Left lobe of liver (tissue), 2 donors: ENCODE results near the gene RAB3C. TPM values are rescaled to one million over a fixed set of nuclear protein-coding genes. Genes with fewer than 3 reads are reported as not detected.
A peak's percentile ranks its signal among the peaks of the same experiment; 100 is the strongest.

Experiments used
- ATAC-seq: fragments of 200-7000 bp; cut with Tn5 transposase; one replicate; pipeline ENCODE4 v1.9.1; 2020; ENCODE audit warnings: mild to moderate bottlenecking, moderate library complexity
- DNase-seq: peaks from one replicate; pipeline ENCODE4 v3.0.0-alpha.2; 2020; ENCODE audit warnings: low spot score
- total RNA-seq: library from RNA; stranded (reverse); gene quantifications from one replicate; pipeline ENCODE4 v1.2.1, GENCODE V29; 2021
- donor health status: DM: no; HTN: no; CAD: no; lungs with moderate emphysema.
- donor health status: DM: no; HTN: yes; CAD: no.

The RAB3C gene
- total RNA-seq, 1 donor from 2014 or later, result 0.38 TPM

DNA sequence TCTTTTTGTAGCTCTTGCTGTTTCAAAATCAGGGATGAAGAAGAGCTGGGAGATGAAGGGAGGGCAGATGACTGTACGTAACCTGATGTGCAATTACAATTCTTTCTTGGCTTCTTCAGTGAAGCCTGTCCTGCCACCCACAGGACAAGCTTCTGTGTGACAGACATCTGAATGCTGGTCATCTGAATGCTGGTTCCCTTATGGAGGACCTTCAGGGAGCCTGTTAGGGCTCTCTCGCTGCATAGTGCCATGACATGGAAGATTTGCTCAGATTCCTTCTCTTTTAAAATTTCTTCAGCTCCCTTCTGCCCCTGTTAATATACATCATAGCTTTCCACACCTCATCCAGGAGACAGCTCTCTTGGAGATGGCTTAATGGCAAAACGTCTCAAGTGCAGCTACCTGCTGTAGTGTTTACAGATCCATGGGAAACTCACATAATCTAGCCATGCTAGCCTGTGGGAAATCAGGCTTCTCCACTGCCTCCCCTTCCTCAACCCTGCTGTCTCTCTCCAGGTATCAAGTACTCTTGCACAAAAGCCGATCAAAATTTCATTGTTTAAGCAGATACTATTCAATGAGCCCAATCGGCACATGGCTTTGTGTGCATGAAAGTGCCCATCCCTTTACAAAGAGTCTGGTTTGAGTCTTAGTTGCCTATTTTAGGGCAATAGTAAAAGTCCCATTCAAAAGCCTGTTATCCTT, 134.6 kb downstream of the RAB3C start:
- DNase-seq (no peak), ATAC-seq (peak; percentile 95)

DNA sequence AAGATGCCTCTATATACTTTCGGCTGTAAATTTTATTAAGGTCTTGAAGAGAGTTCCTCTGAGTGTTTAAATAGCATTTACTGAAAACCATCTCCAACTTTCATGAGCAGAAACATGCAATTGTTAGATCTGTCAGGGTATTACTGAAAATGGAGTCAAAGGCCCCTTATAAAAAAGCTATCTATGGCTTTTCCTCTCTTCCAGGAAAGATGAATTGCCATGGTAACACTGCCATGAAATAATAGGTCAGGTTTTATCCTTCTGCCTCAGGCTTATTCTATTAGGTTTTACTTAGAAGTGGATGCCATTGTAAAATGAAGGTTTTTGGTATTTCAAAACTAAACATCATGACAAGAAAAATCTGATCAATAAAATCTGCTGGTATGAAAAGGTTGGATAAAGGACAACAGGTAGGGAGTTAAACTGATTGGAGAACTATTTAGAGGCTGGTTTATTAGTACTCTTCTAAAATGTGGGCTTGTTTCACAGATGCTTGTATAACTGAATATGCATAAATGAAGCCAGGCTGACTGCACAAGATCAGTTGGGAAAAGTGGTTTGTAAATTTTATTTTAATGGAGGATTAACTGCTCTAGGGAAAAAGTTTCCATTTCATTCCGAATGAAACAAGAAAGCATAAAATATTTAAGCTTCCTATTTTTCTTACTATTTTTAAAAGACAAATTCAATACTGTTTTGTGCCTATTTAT, 135.5 kb downstream of the RAB3C start:
- no peak for ATAC-seq
- no peak for DNase-seq

DNA sequence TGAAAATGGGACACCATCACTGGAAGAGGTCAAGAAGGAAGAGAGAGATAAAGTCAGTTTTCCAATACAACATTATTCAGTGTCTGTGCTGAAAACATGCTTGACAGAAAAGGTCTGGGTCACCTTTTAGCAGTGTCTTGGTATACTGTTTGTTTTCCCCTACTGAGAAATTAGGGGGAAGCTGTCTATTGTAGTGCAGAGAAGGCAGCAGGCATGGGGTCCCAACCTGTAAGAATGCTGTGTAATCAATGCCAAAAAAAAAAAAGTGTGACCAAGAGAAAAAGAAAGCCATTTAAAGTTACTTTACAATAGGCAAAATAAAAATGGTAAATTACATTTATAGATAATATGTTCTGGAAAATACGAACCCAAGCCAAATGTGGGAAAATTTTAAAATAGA, 139.3 kb downstream of the RAB3C start:
- ATAC-seq (no peak), DNase-seq (no peak)

DNA sequence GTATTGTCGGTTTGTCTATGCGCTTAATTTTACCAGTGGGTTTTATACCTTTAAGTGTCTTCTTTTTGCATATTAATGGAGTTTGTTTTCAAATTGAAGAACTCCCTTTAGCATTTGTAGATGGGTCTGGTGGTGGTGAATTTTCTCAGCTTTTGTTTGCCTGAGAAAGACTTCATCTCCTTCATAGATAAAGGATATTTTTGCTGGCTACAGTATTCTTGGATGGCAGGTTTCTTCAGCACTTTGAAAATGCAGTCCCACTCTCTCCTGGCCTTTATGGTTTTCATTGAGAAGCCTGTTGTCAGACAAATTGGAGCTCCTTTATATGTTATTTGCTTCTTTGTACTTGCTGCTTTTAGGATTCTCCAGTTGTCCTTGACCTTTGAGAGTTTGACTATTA, 142.1 kb downstream of the RAB3C start:
- ATAC-seq (no peak), DNase-seq (no peak)

DNA sequence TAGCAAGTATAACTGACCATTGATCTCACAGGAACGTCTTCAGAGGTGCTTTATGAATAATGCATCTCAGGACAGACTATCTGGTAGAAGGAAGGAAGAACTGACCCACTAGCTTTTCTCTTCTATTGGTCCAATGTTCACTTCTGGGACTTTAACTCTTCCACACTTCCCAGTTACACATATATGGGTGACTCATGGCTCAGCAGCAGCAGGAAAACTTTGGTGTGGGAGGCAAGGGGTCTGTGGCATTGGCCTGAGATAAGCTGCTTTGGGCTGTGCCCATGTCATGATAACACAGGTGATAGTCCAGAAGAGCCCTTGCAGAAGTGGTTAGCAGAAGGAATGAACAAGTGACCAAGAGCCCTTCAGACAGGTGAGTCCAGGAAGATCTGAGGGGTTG, 148.8 kb downstream of the RAB3C start:
- ATAC-seq, result no peak
- no peak for DNase-seq

DNA sequence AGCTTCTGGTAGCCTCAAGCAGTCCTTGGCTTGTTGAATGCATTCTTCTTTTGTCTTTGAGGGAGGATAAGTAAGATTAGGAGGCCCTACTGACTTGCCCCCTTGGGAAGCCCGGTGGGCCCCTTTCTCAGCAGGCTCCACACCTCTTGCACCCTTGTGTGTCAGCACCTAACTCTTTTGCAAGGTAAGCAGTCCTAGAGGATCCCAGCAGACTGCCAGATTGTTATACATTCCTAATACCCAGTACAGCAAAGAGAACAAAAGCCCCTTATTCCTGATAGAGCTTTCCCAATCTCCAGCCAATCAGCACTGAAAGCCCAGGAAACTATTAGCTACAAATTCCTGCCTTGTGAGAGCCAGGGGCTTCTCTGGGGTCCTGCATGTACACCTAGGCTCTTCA, 152.8 kb downstream of the RAB3C start:
- ATAC-seq (no peak), DNase-seq (no peak)

GRCh38 chr5:58736214-58736613, 153.3 kb downstream of the RAB3C start:
- no peak for ATAC-seq
- DNase-seq, result no peak

DNA sequence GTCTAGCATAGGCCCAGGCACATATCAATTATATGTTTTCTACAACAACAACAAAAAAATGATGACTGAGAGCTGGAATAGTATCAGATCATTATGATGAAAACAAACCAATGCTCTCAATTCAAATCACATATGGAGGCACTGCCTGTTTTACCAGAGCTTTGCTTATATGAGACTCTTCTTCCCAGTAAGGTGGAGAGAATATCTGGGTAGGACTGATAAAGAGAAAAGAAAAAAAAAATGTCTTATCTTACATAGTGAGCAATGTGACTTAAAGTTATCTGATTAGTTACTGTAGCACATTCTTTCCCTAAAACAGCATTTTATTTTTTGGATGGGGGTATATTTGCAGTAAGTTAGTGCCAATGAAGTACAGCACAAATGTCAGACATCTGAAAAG, 154.8 kb downstream of the RAB3C start:
- DNase-seq (no peak), ATAC-seq (no peak)

- peak; percentile 86 for ATAC-seq
- no peak for DNase-seq
These were observed 155.5 kb downstream of the RAB3C start for GRCh38 chr5:58738336-58738735.

DNA sequence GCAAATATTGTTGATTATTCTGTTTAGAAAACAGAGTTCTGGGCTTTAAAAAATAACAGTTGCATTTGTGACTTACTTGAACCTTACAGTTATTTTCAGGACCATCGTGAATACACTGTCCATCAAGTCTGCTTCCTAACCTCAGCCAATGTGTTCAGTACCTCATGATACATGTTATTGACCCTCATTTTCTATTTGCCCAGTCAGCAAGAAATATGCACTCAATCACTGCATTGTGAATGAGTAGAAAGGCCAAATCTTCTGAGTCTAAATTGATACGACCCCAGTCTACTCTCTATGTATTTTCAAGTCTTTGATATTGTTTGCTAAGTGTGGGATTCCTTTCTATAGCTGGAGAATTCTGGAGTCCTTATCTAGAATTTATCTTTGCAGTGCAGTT, 156.2 kb downstream of the RAB3C start:
- ATAC-seq (no peak), DNase-seq (no peak)

- ATAC-seq (no peak), DNase-seq (no peak)
These were observed 158.1 kb downstream of the RAB3C start for GRCh38 chr5:58740956-58741355.

DNA sequence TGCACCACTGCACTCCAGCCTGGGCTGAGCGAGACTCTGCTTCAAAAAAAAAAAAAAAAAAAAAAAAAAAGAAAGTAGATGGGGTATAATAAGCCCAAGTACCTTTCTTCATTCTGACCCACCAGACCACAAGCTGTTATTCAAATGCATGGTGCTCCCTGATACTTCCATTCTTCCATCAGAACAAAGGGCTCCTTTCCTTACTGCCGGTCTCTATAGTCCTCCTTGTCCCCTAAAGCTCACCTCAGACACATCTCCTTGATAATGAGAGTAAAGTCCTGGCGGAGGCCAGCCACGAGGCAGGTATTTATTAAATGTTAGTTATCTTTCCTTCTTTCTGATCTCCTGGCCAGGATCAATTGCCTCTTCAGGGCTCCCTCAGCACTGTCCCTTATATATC, 162.5 kb downstream of the RAB3C start:
- DNase-seq (no peak), ATAC-seq (no peak)

DNA sequence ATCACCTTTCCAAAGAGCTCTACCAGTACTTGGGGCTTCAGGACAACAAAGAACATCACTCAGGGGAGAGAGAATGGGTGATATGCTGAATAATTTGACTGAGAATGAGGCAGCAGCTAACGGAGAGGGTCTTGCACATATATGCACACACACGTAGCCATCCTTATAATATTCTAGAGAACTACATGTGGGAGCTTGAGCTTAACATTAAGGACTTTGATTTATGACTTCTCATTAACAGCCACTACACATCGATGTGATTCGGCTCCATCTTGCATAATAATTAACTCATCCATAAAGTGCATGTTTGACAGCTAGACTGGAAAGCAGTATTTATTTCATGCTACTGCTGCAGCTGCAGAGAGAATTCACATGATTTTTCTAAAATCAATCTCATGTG, 163.4 kb downstream of the RAB3C start:
- ATAC-seq (no peak), DNase-seq (no peak)

GRCh38 chr5:58750036-58750435, 167.2 kb downstream of the RAB3C start:
- ATAC-seq (no peak), DNase-seq (no peak)

GRCh38 chr5:58751222-58751837, 168.5 kb downstream of the RAB3C start:
- DNase-seq (no peak), ATAC-seq (no peak)

DNA sequence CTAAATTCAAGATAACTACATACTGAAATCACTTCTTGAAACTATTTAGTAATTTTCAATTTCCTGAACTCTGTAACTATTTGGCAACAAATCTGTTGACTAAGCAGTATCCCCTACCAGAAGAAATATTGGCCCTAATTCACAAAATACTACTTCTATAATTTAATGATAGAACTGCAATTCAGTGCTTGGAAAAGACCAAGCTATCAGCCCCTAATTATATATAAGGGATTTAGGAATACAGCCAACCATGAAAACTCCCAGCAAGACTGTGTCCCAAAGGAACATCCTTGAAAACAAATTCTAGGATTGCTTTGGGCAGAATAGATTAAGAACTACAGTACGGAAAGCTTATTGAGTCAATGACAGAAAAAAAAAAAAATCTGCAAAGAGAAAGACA, 169.2 kb downstream of the RAB3C start:
- no peak for DNase-seq
- ATAC-seq, result peak; percentile 46

GRCh38 chr5:58753446-58753845, 170.6 kb downstream of the RAB3C start:
- ATAC-seq (no peak), DNase-seq (no peak)

- ATAC-seq, result peak; percentile 69
- no peak for DNase-seq
These were observed 171.4 kb downstream of the RAB3C start for GRCh38 chr5:58754250-58754649.

- no peak for DNase-seq
- no peak for ATAC-seq
These were observed 172.5 kb downstream of the RAB3C start for GRCh38 chr5:58755397-58755796.

GRCh38 chr5:58759745-58760144, 176.9 kb downstream of the RAB3C start:
- ATAC-seq, result peak; percentile 67
- DNase-seq, result no peak

GRCh38 chr5:58760222-58760621, 177.3 kb downstream of the RAB3C start:
- DNase-seq (no peak), ATAC-seq (no peak)

- DNase-seq (peak; percentile 53), ATAC-seq (peak; percentile 82)
These were observed 178.5 kb downstream of the RAB3C start for GRCh38 chr5:58761407-58761806.
